ENCODE data around the gene OVOL2.
A peak's percentile ranks its signal among the peaks of the same experiment; 100 is the strongest.

Gene OVOL2

GRCh38 chr20:18012901-18013300 is 44.8 kb downstream of the OVOL2 start:
- no peak for DNase-seq (ENCODE audit: low read depth in 2 of 2)

- no peak for DNase-seq (ENCODE audit: low read depth in 2 of 2)
These were observed 45.6 kb downstream of the OVOL2 start for GRCh38 chr20:18011951-18012645.

- DNase-seq (ENCODE audit: low read depth in 2 of 2), result no peak
These were observed 46.2 kb downstream of the OVOL2 start for GRCh38 chr20:18011482-18011881.

GRCh38 chr20:18009116-18009515 is 48.6 kb downstream of the OVOL2 start:
- no peak for DNase-seq (ENCODE audit: low read depth in 2 of 2)

GRCh38 chr20:18007534-18008292 is 50.0 kb downstream of the OVOL2 start:
- no peak for DNase-seq (ENCODE audit: low read depth in 2 of 2)

- no peak for DNase-seq (ENCODE audit: low read depth in 2 of 2)
These were observed 51.0 kb downstream of the OVOL2 start for GRCh38 chr20:18006684-18007083.

- no peak for DNase-seq (ENCODE audit: low read depth in 2 of 2)
These were observed 51.7 kb downstream of the OVOL2 start for GRCh38 chr20:18005990-18006364.

GRCh38 chr20:18005170-18005989 is 52.3 kb downstream of the OVOL2 start:
- DNase-seq (ENCODE audit: low read depth in 2 of 2), result no peak

- peak in 1 of 2 experiments; percentile 6 for DNase-seq (ENCODE audit: low read depth in 2 of 2)
These were observed 53.2 kb downstream of the OVOL2 start for GRCh38 chr20:18004384-18005031.

GRCh38 chr20:18003897-18004296 is 53.8 kb downstream of the OVOL2 start:
- no peak for DNase-seq (ENCODE audit: low read depth in 2 of 2)

GRCh38 chr20:18001131-18001921 is 56.4 kb downstream of the OVOL2 start:
- peak; percentile 14 to 24 for DNase-seq (ENCODE audit: low read depth in 2 of 2)

GRCh38 chr20:17999566-17999965 is 58.1 kb downstream of the OVOL2 start:
- DNase-seq (ENCODE audit: low read depth in 2 of 2), result no peak

- no peak for DNase-seq (ENCODE audit: low read depth in 2 of 2)
These were observed 59.3 kb downstream of the OVOL2 start for GRCh38 chr20:17998446-17998845.

- DNase-seq (ENCODE audit: low read depth in 2 of 2), result peak; percentile 52 to 53
These were observed 61.5 kb downstream of the OVOL2 start for GRCh38 chr20:17995967-17996819.

- DNase-seq (ENCODE audit: low read depth in 2 of 2), result no peak
These were observed 64.2 kb downstream of the OVOL2 start for GRCh38 chr20:17993546-17993945.

- no peak for DNase-seq (ENCODE audit: low read depth in 2 of 2)
These were observed 64.7 kb downstream of the OVOL2 start for GRCh38 chr20:17992847-17993513.

- DNase-seq (ENCODE audit: low read depth in 2 of 2), result no peak
These were observed 65.5 kb downstream of the OVOL2 start for GRCh38 chr20:17992224-17992637.

GRCh38 chr20:17990278-17990972 is 67.3 kb downstream of the OVOL2 start:
- DNase-seq (ENCODE audit: low read depth in 2 of 2), result no peak

GRCh38 chr20:17987988-17988387 is 69.7 kb downstream of the OVOL2 start:
- no peak for DNase-seq (ENCODE audit: low read depth in 2 of 2)

All from fibroblast of skin of left quadriceps (primary cell).